GM12865 (cell line): ENCODE data around the gene TMEM135.
A peak's percentile ranks its signal among the peaks of the same experiment; 100 is the strongest.
"Not testable (repeated sequence)": the region's sequence is repeated elsewhere in the genome, so short reads cannot be mapped to it uniquely, and the experiment has no call there.

Source experiments
- DNase-seq: peaks from one replicate; pipeline ENCODE4 v3.0.0; 2010; ENCODE audit warnings: low read depth
- H3K4me3 ChIP-seq: 2 replicates; pipeline ENCODE4 v1.5.1; 2011; ENCODE audit warnings: mild to moderate bottlenecking, low read depth, low read length, control low read depth
- TF ChIP-seq, protein P1 (sequence below): IDR thresholded peaks from 2 replicates; pipeline ENCODE4 v1.5.1; 2011; ENCODE audit warnings: low read length, control low read depth, low read depth, inconsistent platforms; ENCODE audit not compliant: insufficient read depth; ENCODE audit errors: missing control alignments

TMEM135 gene

GRCh38 chr11:87097582-87097981 lies 59.8 kb downstream of the TMEM135 start:
- DNase-seq: peak; percentile 41
- TF ChIP-seq, protein P1, sequence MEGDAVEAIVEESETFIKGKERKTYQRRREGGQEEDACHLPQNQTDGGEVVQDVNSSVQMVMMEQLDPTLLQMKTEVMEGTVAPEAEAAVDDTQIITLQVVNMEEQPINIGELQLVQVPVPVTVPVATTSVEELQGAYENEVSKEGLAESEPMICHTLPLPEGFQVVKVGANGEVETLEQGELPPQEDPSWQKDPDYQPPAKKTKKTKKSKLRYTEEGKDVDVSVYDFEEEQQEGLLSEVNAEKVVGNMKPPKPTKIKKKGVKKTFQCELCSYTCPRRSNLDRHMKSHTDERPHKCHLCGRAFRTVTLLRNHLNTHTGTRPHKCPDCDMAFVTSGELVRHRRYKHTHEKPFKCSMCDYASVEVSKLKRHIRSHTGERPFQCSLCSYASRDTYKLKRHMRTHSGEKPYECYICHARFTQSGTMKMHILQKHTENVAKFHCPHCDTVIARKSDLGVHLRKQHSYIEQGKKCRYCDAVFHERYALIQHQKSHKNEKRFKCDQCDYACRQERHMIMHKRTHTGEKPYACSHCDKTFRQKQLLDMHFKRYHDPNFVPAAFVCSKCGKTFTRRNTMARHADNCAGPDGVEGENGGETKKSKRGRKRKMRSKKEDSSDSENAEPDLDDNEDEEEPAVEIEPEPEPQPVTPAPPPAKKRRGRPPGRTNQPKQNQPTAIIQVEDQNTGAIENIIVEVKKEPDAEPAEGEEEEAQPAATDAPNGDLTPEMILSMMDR: peak; percentile 57
- no peak overlapping the region for H3K4me3 ChIP-seq

- no peak overlapping the region for H3K4me3 ChIP-seq
- TF ChIP-seq, protein P1: no peak
- no peak for DNase-seq
Observed at GRCh38 chr11:87101956-87102580, 64.3 kb downstream of the TMEM135 start.

DNA sequence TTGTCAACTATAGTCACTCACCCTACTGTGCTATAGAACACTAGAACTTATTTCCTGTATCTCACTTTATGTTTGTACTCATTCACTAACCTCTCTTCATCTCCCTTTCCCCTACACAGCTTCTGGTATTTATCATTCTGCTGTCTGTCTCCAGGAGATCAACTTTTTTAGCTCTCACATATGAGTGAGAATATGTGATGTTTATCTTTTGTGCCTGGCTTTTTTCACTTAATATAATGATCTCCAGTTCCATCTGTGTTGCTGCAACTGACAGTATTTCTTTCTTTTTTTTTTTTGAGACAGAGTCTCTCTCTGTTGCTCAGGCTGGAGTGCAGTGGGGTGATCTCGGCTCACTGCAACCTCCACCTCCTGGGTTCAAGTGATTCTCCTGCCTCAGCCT lies 68.1 kb downstream of the TMEM135 start:
- DNase-seq, H3K4me3 ChIP-seq: not testable (repeated sequence)

- H3K4me3 ChIP-seq, DNase-seq: not testable (repeated sequence)
Observed at GRCh38 chr11:87107379-87107778, 69.6 kb downstream of the TMEM135 start.

- DNase-seq: no peak
- TF ChIP-seq, protein P1: no peak
- H3K4me3 ChIP-seq: no peak overlapping the region
Observed at GRCh38 chr11:87110443-87111131, 72.9 kb downstream of the TMEM135 start.

DNA sequence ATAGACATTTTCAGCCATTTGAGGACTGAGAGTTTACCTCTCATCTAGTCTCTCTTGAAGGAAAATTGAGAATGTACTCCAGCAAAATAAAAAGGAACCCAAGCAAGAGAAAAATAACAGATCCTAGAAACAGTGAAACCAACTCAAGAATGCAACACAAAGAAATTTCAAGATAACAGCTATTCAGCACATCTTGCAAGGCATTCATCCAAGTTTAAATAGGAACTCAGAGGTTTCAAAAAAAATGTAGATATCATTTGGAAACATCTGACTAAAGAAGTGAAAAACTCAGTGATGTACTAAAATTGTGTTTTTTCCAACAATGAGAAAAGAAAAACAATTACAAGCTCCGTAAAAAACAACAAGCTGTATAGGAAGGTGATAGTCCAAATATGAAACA lies 76.4 kb downstream of the TMEM135 start:
- DNase-seq: no peak
- H3K4me3 ChIP-seq: no peak overlapping the region
- TF ChIP-seq, protein P1: no peak

DNA sequence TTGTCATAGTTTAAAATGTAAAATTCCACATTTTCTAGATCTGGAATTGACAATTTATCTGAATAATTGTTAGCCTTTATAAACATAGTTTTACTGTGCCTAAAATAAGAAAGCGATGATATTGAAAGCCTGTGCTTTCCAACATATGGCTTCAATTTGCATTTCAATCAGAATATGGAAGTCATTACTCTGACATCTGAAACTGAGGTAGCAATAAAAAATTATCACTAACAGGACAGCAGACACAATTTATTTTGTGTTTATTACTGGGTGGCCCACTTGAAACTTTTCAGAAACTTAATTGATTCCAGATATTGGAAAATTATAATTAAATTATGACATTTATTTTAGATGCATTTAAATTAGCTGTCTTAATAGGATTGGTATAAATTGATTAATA lies 78.5 kb downstream of the TMEM135 start:
- TF ChIP-seq, protein P1: no peak
- no peak for DNase-seq
- H3K4me3 ChIP-seq: no peak overlapping the region

GRCh38 chr11:87120937-87121336 lies 83.2 kb downstream of the TMEM135 start:
- no peak for DNase-seq
- TF ChIP-seq, protein P1: no peak
- H3K4me3 ChIP-seq: no peak overlapping the region
